GM18526 (cell line): ENCODE results near the gene LRRC51.

ENCODE experiments used
- POLR2A ChIP-seq: IDR thresholded peaks from 3 replicates; pipeline ENCODE4 v1.6.1; 2011; ENCODE audit not compliant: insufficient read length; ENCODE audit errors: extremely low read depth

LRRC51 gene

GRCh38 chr11:72080326-72081183 is at the start of gene LRRC51, which contains the start of gene NUMA1:
TSS of gene LRRC51 (plus strand) at chr11:72080850. CDS start at chr11:72089084, 8,234 bp downstream.
TSS of gene NUMA1 (minus strand) at chr11:72080542. CDS start at chr11:72035943, 44,599 bp downstream.
- peak; percentile 62 for TF ChIP-seq POLR2A

GRCh38 chr11:72036687-72037086 is 44.0 kb upstream of the LRRC51 start:
- TF ChIP-seq POLR2A: no peak

- TF ChIP-seq POLR2A: no peak
These were observed 42.9 kb upstream of the LRRC51 start for GRCh38 chr11:72037554-72038311.

GRCh38 chr11:72038491-72038890 is 42.2 kb upstream of the LRRC51 start:
- TF ChIP-seq POLR2A: no peak

- no peak for TF ChIP-seq POLR2A
These were observed 41.4 kb upstream of the LRRC51 start for GRCh38 chr11:72039031-72039855.

- no peak for TF ChIP-seq POLR2A
These were observed 40.7 kb upstream of the LRRC51 start for GRCh38 chr11:72039856-72040401.

- peak; percentile 12 for TF ChIP-seq POLR2A
These were observed 39.9 kb upstream of the LRRC51 start for GRCh38 chr11:72040491-72041363.

GRCh38 chr11:72041364-72042063 is 39.1 kb upstream of the LRRC51 start:
- TF ChIP-seq POLR2A: peak; percentile 52

GRCh38 chr11:72042064-72042745 is 38.4 kb upstream of the LRRC51 start:
- TF ChIP-seq POLR2A: no peak

GRCh38 chr11:72045849-72046248 is 34.8 kb upstream of the LRRC51 start:
- no peak for TF ChIP-seq POLR2A

GRCh38 chr11:72048766-72049460 is 31.7 kb upstream of the LRRC51 start:
- no peak for TF ChIP-seq POLR2A

- TF ChIP-seq POLR2A: no peak
These were observed 22.1 kb upstream of the LRRC51 start for GRCh38 chr11:72058416-72059034.
